Left forelimb (tissue), 1 donor: ENCODE data around the gene ATP6V0D1.

Experiments
- DNase-seq: peaks from one replicate; pipeline ENCODE4 v3.0.0-alpha.2; 2018; ENCODE audit warnings: low spot score

Gene ATP6V0D1

GRCh38 chr16:67429053-67429798 lies 51.7 kb downstream of the ATP6V0D1 start:
- no peak for DNase-seq

DNA sequence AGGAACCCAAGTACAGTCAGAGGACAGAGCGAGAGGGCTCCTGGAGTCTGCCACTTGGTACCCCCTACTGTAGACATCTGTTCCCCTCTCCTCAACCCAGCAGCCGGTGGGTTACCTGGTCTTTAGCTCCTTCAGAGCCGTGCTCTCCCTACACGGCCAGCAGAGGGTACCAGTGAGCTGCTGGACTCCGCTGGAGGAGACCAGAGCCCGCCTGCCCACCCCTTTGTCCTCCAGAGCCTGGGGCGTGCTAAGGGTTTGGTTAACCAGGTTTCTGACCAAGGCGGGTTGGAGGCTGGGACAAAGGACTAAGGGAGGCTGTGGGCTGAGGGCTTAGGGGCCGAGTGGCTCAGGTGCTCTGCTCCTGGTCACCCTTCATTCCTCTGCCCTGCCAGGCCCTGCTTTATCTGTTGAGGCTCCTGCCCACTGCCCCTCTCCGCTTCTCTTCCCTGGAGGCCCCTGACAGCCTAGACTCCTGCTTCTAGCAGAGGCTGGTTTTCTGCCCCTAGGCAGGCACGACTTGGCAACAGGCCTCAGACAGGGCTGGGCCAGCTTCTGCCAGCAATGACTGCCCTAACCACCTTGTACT lies 52.7 kb downstream of the ATP6V0D1 start:
- no peak for DNase-seq

GRCh38 chr16:67426950-67427349 lies 54.0 kb downstream of the ATP6V0D1 start:
- no peak for DNase-seq

DNA sequence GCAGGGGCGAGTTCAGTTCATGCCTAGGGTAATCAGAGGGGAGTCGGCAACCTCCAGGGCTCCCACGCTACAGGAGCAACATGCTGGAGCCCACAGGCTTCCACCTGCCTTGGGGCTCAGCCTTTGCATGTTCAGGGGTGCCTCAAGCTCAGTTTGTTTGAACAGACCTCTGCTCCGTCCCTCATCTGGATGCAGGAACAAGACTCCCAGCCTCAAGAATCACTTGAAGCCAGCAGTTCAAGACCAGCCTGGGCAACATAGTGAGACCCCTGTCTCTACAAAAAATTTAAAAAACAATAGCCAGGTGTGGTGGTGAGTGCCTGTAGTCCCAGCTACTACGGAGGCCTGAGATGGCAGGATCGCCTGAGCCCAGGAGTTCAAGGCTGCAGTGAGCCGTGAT lies 54.9 kb downstream of the ATP6V0D1 start:
- DNase-seq, result no peak

- no peak for DNase-seq
These were observed 55.4 kb downstream of the ATP6V0D1 start for GRCh38 chr16:67425580-67425979.

DNA sequence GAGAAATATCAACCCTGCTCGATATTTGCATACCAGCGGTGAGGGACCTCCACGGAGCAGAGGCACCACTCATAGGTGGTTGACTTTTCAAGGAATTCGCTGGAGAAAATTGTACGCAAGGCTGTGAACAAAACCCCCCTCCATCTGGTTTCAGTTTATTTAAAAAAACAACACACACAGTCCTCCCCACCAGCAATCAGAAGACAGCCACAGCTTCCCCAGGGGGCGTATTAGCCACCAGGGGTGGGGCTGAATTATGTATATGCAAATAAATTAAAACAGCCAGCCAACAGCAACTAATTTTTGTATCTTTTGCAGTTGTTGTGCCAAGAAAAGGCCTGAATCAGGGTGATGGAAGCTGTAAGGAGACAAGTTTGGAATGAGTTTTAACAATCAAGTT lies 55.9 kb downstream of the ATP6V0D1 start:
- DNase-seq, result no peak

DNA sequence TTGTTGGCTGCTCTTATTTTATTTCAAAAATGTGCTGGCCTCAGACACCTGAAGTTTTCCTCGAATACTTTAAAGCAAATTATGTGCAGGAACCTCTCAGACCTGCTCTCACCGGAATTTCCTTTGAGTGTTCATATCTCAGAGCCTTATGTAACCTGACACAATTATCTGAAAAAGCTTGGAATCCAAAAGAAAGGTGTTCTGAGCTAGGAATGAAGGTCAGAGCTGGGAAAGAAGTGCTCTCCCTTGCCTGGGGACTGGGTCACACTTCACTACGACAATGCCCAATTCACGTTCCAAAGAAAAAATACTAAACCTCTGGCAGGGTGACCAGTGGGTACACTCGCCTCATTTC lies 56.7 kb downstream of the ATP6V0D1 start:
- no peak for DNase-seq

DNA sequence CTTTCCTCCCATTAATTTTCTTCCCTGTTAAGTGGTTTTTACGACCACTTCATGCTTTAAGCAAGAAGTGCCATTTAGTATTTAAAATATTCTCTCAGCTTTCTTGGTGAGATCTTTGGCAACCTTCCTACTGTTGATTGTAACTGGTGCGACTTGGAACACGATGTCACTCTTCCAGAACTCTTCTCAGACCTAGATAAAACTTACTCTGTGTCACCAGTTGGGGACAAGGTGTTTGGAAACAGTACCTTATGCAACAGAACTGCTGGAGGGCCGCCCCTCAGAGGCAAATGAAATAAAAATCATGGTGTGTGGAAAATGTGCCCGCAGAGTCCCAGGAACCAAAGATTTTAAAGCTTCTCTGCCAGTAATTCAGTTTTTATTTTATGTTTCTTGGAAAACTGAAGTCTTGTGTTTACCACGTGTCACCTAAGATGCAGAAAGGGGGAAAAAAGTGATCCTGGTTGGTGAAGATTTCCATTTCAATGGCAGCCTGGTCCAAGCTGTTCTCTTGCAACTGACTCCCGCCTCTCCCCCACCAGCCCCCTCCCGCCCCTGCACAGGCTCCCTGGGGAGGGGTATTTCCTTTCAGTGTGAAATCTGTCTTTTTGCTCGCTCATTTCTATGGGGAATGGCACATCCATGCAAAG lies 57.2 kb downstream of the ATP6V0D1 start:
- DNase-seq, result no peak

GRCh38 chr16:67423015-67423414 lies 57.9 kb downstream of the ATP6V0D1 start:
- DNase-seq, result no peak

- no peak for DNase-seq
These were observed 59.9 kb downstream of the ATP6V0D1 start for GRCh38 chr16:67421030-67421429.

GRCh38 chr16:67419931-67420330 lies 61.0 kb downstream of the ATP6V0D1 start:
- DNase-seq, result no peak

- DNase-seq, result no peak
These were observed 61.5 kb downstream of the ATP6V0D1 start for GRCh38 chr16:67419502-67419901.

DNA sequence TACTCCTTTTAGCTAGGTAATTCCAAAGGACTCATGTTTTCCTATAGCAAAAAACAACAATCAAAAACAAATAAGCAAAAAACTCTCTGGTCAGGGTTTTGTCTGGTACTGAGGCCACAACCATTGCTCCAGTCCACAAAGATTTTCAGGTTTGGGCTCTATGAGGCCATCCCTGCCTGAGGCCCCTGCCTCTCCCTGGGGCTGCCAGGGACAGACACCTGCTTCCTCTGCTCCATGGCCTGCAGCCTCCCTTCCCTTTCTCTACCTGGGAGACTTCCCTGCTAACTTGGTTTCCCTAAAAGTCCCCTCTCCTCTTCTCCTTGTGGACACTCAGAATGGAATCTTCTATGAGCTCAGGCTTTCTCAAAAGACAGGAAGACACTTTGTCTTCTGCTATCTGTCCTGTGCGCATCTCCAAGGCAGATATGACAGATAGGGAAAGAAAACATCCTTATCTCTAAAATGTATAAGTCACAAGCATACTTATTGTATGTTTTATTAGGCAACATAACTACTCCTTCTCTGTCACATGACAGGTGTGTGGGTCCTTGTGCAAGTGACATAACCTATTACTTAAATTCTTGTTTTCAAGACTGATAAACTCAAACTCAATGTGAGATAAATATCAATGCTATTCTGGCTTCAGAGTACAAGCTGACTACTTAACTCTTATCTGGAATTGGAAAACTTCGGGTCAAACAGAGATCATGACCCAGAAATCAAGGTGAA lies 63.5 kb downstream of the ATP6V0D1 start:
- DNase-seq, result peak; percentile 40

- DNase-seq, result peak; percentile 90
These were observed 64.8 kb downstream of the ATP6V0D1 start, which contains the start of gene ZDHHC1 for GRCh38 chr16:67415872-67416793. Gene ZDHHC1, minus strand, starts transcription at chr16:67416477. Its CDS starts 8,702 bp downstream, at chr16:67407775.

- peak; percentile 36 for DNase-seq
These were observed 65.5 kb downstream of the ATP6V0D1 start for GRCh38 chr16:67415421-67415820.

DNA sequence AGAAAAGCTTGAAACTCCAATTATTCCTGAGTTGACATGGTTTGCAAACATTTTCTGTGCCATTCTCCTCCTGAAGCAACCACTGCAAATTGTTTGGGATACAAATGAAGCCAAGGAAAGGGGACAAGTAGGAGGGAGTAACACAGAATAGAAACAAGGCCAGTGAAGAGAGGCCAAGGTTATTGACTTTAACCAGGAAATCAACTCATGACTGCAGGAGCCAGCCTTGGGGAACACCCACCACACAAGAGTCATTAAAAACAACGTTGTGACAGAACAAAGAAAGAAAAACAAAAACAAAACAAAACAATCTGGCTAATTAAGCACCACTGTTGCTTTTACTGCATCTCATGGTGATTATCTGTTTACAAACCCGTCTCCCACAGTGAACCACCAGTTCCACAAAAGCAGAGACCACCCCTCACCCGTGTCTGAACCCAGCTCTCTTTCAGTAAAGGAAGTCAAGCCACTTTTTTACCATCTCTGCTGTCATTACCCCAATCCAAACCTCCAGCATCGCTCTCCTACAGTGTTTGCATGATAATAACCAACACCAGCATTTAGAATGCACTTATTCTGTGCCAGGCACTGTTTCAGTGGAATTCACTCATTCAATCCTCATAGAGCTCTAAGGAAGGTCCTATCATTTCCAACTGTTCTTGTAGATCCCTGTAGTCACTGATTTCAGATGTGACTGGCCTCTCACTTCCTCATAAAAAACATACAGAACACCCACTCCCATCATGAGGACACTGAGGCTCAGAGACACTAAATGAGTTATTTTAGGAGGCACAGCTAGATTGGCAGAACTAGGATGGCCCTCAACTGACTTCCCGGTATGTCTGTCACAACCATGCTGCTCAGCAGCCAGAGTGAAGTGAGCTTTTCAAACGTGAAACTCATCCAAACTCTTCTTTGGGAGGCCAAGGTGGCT lies 66.7 kb downstream of the ATP6V0D1 start:
- peak; percentile 42 for DNase-seq

- DNase-seq, result no peak
These were observed 68.7 kb downstream of the ATP6V0D1 start for GRCh38 chr16:67412294-67412693.

DNA sequence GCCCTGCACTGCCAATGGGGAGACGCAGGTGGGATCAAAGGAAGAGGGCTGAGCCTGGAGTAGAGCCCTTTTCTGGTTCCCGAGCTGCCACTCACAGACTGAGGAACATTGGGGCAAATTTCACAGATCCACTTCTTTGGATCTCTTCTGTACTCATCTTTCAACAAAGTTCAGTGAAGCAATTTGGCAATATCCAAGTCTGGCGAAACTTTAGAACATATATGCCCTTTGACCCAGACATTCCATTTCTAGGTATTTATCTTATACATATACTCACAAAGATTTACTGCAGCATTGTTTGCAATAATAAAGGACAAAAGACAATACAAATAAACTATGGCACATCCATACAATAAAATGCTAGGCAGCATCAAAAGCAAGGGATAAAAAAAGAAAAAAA lies 69.6 kb downstream of the ATP6V0D1 start:
- DNase-seq, result no peak

- DNase-seq, result no peak
These were observed 71.3 kb downstream of the ATP6V0D1 start for GRCh38 chr16:67409631-67410030.

- no peak for DNase-seq
These were observed 73.0 kb downstream of the ATP6V0D1 start for GRCh38 chr16:67407788-67408452.
